Fibroblast of lung (primary cell): ENCODE results near the gene STIM1. TPM values are rescaled to one million over a fixed set of nuclear protein-coding genes. Genes with fewer than 3 reads are reported as not detected.
"Not testable (repeated sequence)": the region's sequence is repeated elsewhere in the genome, so short reads cannot be mapped to it uniquely, and the experiment has no call there.

Source experiments
- DNase-seq, 2 donors: peaks; one replicate each; pipeline versions ENCODE4 v3.0.0 to v3.0.0-alpha.2; 2010; ENCODE audit warnings: low read depth in 2 of 2
- H2AFZ ChIP-seq: 2 replicates; pipeline ENCODE4 v1.5.1; 2012; ENCODE audit warnings: low read length, control low read depth, inconsistent platforms
- H3K27ac ChIP-seq: 2 replicates; pipeline ENCODE4 v1.5.1; 2011; ENCODE audit warnings: low read length, control low read depth; ENCODE audit not compliant: insufficient read depth
- H3K27me3 ChIP-seq: 2 replicates; pipeline ENCODE4 v1.5.1; 2011; ENCODE audit warnings: mild to moderate bottlenecking, low read length; ENCODE audit not compliant: control insufficient read depth, insufficient read depth
- H3K36me3 ChIP-seq: 2 replicates; pipeline ENCODE4 v1.5.1; 2011; ENCODE audit warnings: low read length; ENCODE audit not compliant: control insufficient read depth, insufficient read depth
- H3K4me1 ChIP-seq: 2 replicates; pipeline ENCODE4 v1.5.1; 2011; ENCODE audit warnings: low read length; ENCODE audit not compliant: control insufficient read depth, insufficient read depth; ENCODE audit errors: extremely low read depth
- H3K4me2 ChIP-seq: 2 replicates; pipeline ENCODE4 v1.5.1; 2011; ENCODE audit warnings: low read length, control low read depth; ENCODE audit not compliant: insufficient read depth; ENCODE audit errors: extremely low read depth
- H3K4me3 ChIP-seq, 4 experiments: fragments of 200-600 bp in 1 of 4; sonication (generic) in 1 of 4; replicated peaks in 1 of 4; 2 replicates each; pipeline ENCODE4 v1.5.1; 2011 to 2016; ENCODE audit warnings: low read length in 4 of 4, low read depth in 3 of 4, mild to moderate bottlenecking in 3 of 4, control low read depth in 2 of 4, inconsistent platforms in 1 of 4, mixed read lengths in 1 of 4; ENCODE audit not compliant: insufficient read depth in 1 of 4; ENCODE audit errors: control extremely low read depth in 1 of 4
- H3K79me2 ChIP-seq: 2 replicates; pipeline ENCODE4 v1.5.1; 2012; ENCODE audit warnings: mild to moderate bottlenecking, low read length, inconsistent platforms; ENCODE audit not compliant: control insufficient read depth, insufficient read depth
- H3K9ac ChIP-seq: 2 replicates; pipeline ENCODE4 v1.5.1; 2011; ENCODE audit warnings: mild to moderate bottlenecking, low read length, control low read depth; ENCODE audit not compliant: insufficient read depth
- H3K9me3 ChIP-seq: 2 replicates; pipeline ENCODE4 v1.5.1; 2012; ENCODE audit warnings: low read depth, low read length; ENCODE audit not compliant: control insufficient read depth, insufficient read depth
- H4K20me1 ChIP-seq: 2 replicates; pipeline ENCODE4 v1.5.1; 2011; ENCODE audit warnings: low read length; ENCODE audit not compliant: control insufficient read depth, insufficient read depth; ENCODE audit errors: extremely low read depth
- EZH2 ChIP-seq: IDR thresholded peaks from 2 replicates; pipeline ENCODE4 v1.5.1; 2012; ENCODE audit warnings: low read length, control low read depth, mild to moderate bottlenecking; ENCODE audit errors: missing control alignments
- polyA plus RNA-seq, 2 donors: library from polyadenylated mRNA; depleted of rRNA in 1 of 2; stranded (reverse) in 1 of 2; unstranded in 1 of 2; fragments of >200 nt; gene quantifications; 2 replicates each; pipeline ENCODE4 v1.2.1, GENCODE V29; 2011 to 2012; ENCODE audit warnings: missing spikeins in 1 of 2
- total RNA-seq: library from RNA; depleted of rRNA; stranded (reverse); fragments of >200 nt; gene quantifications from 2 replicates; pipeline ENCODE4 v1.2.1, GENCODE V29; 2014
- TF ChIP-seq, protein P1 (sequence below), 2 donors: IDR thresholded peaks in 1 of 2; conservative IDR thresholded peaks in 1 of 2; 1 replicate in 1 of 2; 2 replicates in 1 of 2; pipeline ENCODE4 v1.5.1; 2011 to 2012; ENCODE audit warnings: low read length in 2 of 2, control low read depth in 1 of 2, inconsistent platforms in 1 of 2, low read depth in 1 of 2, mild to moderate bottlenecking in 1 of 2

The STIM1 gene
- total and polyA plus RNA-seq, 2 donors (not counting 1 experiment from before 2014, with no cell fraction given) = 38.1 to 44.6 TPM

DNA sequence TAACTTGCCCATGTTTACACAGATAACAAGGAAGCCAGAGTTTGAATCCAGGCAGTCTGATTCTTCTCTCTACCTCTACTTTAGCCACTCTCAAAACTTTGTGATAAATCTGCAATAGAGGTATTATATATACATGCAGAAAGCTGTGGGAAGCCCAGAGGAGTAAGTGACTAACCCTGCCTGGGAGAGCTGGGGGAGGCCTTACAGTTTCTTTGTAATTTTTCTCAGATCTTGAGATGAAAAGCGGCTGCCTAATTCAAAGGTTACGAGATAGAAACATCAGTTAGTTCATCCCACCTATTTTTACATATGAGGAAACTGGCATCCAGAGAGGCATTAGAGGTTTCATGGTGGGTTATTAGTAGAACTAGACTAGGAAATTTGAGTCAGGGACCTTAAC lies 4.9 kb downstream of the STIM1 start:
- H3K4me2 ChIP-seq = no peak overlapping the region
- no peak overlapping the region for H3K9ac ChIP-seq
- no peaks in the 10 kb centered on the region for H3K27me3 ChIP-seq
- H3K4me1 ChIP-seq = no peaks in the 10 kb centered on the region
- no peak overlapping the region for H3K4me3 ChIP-seq
- no peaks in the 10 kb centered on the region for H3K9me3 ChIP-seq
- H2AFZ ChIP-seq = no peak overlapping the region
- H3K36me3 ChIP-seq = no peaks in the 10 kb centered on the region
- TF ChIP-seq, protein P1, sequence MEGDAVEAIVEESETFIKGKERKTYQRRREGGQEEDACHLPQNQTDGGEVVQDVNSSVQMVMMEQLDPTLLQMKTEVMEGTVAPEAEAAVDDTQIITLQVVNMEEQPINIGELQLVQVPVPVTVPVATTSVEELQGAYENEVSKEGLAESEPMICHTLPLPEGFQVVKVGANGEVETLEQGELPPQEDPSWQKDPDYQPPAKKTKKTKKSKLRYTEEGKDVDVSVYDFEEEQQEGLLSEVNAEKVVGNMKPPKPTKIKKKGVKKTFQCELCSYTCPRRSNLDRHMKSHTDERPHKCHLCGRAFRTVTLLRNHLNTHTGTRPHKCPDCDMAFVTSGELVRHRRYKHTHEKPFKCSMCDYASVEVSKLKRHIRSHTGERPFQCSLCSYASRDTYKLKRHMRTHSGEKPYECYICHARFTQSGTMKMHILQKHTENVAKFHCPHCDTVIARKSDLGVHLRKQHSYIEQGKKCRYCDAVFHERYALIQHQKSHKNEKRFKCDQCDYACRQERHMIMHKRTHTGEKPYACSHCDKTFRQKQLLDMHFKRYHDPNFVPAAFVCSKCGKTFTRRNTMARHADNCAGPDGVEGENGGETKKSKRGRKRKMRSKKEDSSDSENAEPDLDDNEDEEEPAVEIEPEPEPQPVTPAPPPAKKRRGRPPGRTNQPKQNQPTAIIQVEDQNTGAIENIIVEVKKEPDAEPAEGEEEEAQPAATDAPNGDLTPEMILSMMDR (conservative IDR thresholded peaks at IDR 0.05 in 1 of 2, IDR thresholded peaks at IDR 0.05 in 1 of 2; ENCODE audit: low read depth in 1 of 2, low read length in 2 of 2) = no peak
- TF ChIP-seq EZH2 = no peak
- H4K20me1 ChIP-seq = no peaks in the 10 kb centered on the region
- peaks cover 7% of the 10 kb centered on the region for H3K79me2 ChIP-seq
- no peak overlapping the region for H3K27ac ChIP-seq
- no peak for DNase-seq

DNA sequence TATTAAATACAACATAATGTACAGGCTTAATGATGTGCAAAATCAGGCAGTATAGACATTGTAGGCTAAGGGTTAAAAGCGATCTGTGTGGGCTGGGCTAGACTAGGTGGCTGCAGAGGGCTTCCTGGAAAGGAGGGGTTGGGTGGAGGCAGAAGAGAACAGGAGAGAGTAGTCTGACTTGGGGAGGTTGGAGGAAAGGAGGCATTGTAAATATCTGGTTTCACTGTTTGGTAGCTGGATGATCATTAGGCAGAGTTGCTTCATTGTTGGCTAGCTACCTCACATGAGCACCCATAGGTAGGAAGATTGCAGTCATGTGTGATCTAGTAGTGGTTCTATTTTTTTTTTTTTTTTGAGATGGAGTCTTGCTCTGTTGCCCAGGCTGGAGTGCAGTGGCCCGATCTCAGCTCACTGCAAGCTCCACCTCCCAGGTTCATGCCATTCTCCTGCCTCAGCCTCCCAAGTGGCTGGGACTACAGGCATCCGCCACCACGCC lies 5.5 kb downstream of the STIM1 start:
- H3K36me3 ChIP-seq, H3K27me3 ChIP-seq, DNase-seq, H3K27ac ChIP-seq, H3K9ac ChIP-seq, H3K4me3 ChIP-seq, H3K9me3 ChIP-seq, H3K79me2 ChIP-seq, H4K20me1 ChIP-seq, H3K4me1 ChIP-seq, H2AFZ ChIP-seq, H3K4me2 ChIP-seq: not testable (repeated sequence)

DNA sequence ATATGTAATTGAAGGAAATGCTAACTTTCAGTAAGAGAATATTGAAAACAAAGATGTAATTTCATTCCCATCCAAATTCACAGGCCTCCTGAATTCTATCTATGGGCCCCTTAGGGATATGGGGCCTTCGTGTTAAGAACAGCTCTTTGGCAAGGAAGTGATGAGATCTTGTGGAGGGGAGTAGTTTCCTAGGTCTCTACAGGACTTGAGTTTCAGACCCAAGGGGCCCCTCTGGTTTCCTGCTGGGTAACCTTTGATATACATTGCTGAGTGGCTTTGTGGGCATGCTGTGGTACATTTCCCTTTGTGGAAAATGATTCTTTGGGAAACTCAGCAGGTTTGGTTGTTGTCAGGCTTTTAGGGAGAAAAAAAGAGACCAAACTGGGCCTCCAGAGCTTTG lies 6.2 kb downstream of the STIM1 start:
- Histone ChIP-seq H3K9me3 (no peaks in the 10 kb centered on the region), H3K27me3 (no peaks in the 10 kb centered on the region), H3K27ac (no peak overlapping the region), H4K20me1 (no peaks in the 10 kb centered on the region), H3K4me3 (no peak overlapping the region), H3K4me1 (peaks cover 2% of the 10 kb centered on the region), H3K36me3 (no peaks in the 10 kb centered on the region), H3K9ac (no peak overlapping the region), H2AFZ (no peak overlapping the region), H3K79me2 (peaks cover 3% of the 10 kb centered on the region), H3K4me2 (no peak overlapping the region)
- TF ChIP-seq EZH2 = no peak
- TF ChIP-seq, protein P1 (conservative IDR thresholded peaks at IDR 0.05 in 1 of 2, IDR thresholded peaks at IDR 0.05 in 1 of 2; ENCODE audit: low read depth in 1 of 2, low read length in 2 of 2) = no peak
- no peak for DNase-seq
